H9 (cell line): ENCODE data around the gene UNK. TPM values are rescaled to one million over a fixed set of nuclear protein-coding genes. Genes with fewer than 3 reads are reported as not detected.

Experiments used
- DNase-seq: peaks from one replicate; pipeline ENCODE4 v3.0.0-alpha.2; 2017
- H2AFZ ChIP-seq: one replicate; pipeline ENCODE4 v1.6.1; 2013; ENCODE audit warnings: mild to moderate bottlenecking, low read length, control low read depth, moderate library complexity
- H2AK5ac ChIP-seq: 2 replicates; pipeline ENCODE4 v1.6.1; 2013; ENCODE audit warnings: low read length, control low read depth, mixed read lengths; ENCODE audit not compliant: insufficient read length
- H2BK120ac ChIP-seq: one replicate; pipeline ENCODE4 v1.6.1; 2013; ENCODE audit warnings: low read depth, mild to moderate bottlenecking, low read length, control low read depth, inconsistent platforms; ENCODE audit not compliant: poor library complexity, severe bottlenecking
- H2BK12ac ChIP-seq: 2 replicates; pipeline ENCODE4 v1.6.1; 2013; ENCODE audit warnings: low read length, control low read depth, mixed read lengths, low read depth; ENCODE audit not compliant: insufficient read length
- H2BK15ac ChIP-seq: 2 replicates; pipeline ENCODE4 v1.6.1; 2013; ENCODE audit warnings: low read depth, low read length, control low read depth
- H2BK20ac ChIP-seq: one replicate; pipeline ENCODE4 v1.6.1; 2013; ENCODE audit warnings: low read depth, mild to moderate bottlenecking, low read length, control low read depth, inconsistent platforms; ENCODE audit not compliant: poor library complexity, severe bottlenecking
- H2BK5ac ChIP-seq: 2 replicates; pipeline ENCODE4 v1.6.1; 2013; ENCODE audit warnings: low read length, control low read depth, mixed read lengths; ENCODE audit not compliant: insufficient read length
- H3K14ac ChIP-seq: 2 replicates; pipeline ENCODE4 v1.6.1; 2013; ENCODE audit warnings: low read length, control low read depth; ENCODE audit not compliant: insufficient read depth
- H3K18ac ChIP-seq: 2 replicates; pipeline ENCODE4 v1.6.1; 2013; ENCODE audit warnings: low read depth, mild to moderate bottlenecking, mixed read lengths, low read length, control low read depth; ENCODE audit not compliant: insufficient read length
- H3K23ac ChIP-seq: 2 replicates; pipeline ENCODE4 v1.6.1; 2013; ENCODE audit warnings: low read length, control low read depth, mixed read lengths, low read depth; ENCODE audit not compliant: insufficient read length
- H3K23me2 ChIP-seq: 2 replicates; pipeline ENCODE4 v1.6.1; 2013; ENCODE audit warnings: low read depth, mild to moderate bottlenecking, mixed read lengths, low read length, control low read depth; ENCODE audit not compliant: insufficient read length, poor library complexity, severe bottlenecking
- H3K27ac ChIP-seq: 2 replicates; pipeline ENCODE4 v1.5.1; 2013; ENCODE audit warnings: low read length, control low read depth, mixed read lengths, low read depth; ENCODE audit not compliant: insufficient read length
- H3K27me3 ChIP-seq: 2 replicates; pipeline ENCODE4 v1.6.1; 2013; ENCODE audit warnings: low read length, control low read depth, inconsistent platforms; ENCODE audit not compliant: insufficient read depth
- H3K4ac ChIP-seq: 2 replicates; pipeline ENCODE4 v1.6.1; 2013; ENCODE audit warnings: low read depth, mild to moderate bottlenecking, control low read depth, inconsistent platforms, low read length, moderate library complexity
- H3K4me1 ChIP-seq: 2 replicates; pipeline ENCODE4 v1.6.1; 2013; ENCODE audit warnings: low read length, control low read depth, inconsistent platforms; ENCODE audit not compliant: insufficient read depth
- H3K4me2 ChIP-seq: 2 replicates; pipeline ENCODE4 v1.6.1; 2013; ENCODE audit warnings: low read length, control low read depth, mixed read lengths; ENCODE audit not compliant: insufficient read length, insufficient read depth
- H3K56ac ChIP-seq: 2 replicates; pipeline ENCODE4 v1.6.1; 2013; ENCODE audit warnings: low read depth, mild to moderate bottlenecking, mixed read lengths, low read length, control low read depth; ENCODE audit not compliant: insufficient read length
- H3K79me1 ChIP-seq: 2 replicates; pipeline ENCODE4 v1.6.1; 2013; ENCODE audit warnings: low read depth, mild to moderate bottlenecking, moderate library complexity, low read length, control low read depth, inconsistent platforms; ENCODE audit not compliant: insufficient read depth, poor library complexity, severe bottlenecking
- H3K79me2 ChIP-seq: 2 replicates; pipeline ENCODE4 v1.6.1; 2013; ENCODE audit warnings: low read length, control low read depth, inconsistent platforms; ENCODE audit not compliant: insufficient read depth
- H3K9ac ChIP-seq: 2 replicates; pipeline ENCODE4 v1.6.1; 2013; ENCODE audit warnings: low read length, control low read depth, mixed read lengths; ENCODE audit not compliant: insufficient read length; ENCODE audit errors: extremely low read depth
- H3K9me3 ChIP-seq: one replicate; pipeline ENCODE4 v1.6.1; 2013; ENCODE audit warnings: low read depth, low read length, inconsistent platforms; ENCODE audit not compliant: control insufficient read depth
- H3T11ph ChIP-seq: one replicate; pipeline ENCODE4 v1.6.1; 2013; ENCODE audit warnings: mild to moderate bottlenecking, low read length, control low read depth, inconsistent platforms
- H4K20me1 ChIP-seq: one replicate; pipeline ENCODE4 v1.6.1; 2013; ENCODE audit not compliant: control insufficient read depth, insufficient read length, insufficient read depth
- H4K5ac ChIP-seq: 2 replicates; pipeline ENCODE4 v1.6.1; 2013; ENCODE audit warnings: low read depth, mild to moderate bottlenecking, mixed read lengths, low read length, control low read depth; ENCODE audit not compliant: insufficient read length
- H4K8ac ChIP-seq: replicated peaks from 2 replicates; pipeline ENCODE4 v1.6.1; 2013; ENCODE audit warnings: low read length, control low read depth, mixed read lengths, low read depth; ENCODE audit not compliant: insufficient read length
- H4K91ac ChIP-seq: 2 replicates; pipeline ENCODE4 v1.6.1; 2013; ENCODE audit warnings: low read depth, mild to moderate bottlenecking, moderate library complexity, mixed read lengths, low read length, control low read depth; ENCODE audit not compliant: insufficient read length
- H3K27ac Mint-ChIP-seq, 3 experiments: 2 replicates in 2 of 3; 3 replicates in 1 of 3; pipeline ENCODE4 v1.8.0; 2020 to 2021; ENCODE audit warnings: mixed read lengths in 3 of 3, mild to moderate bottlenecking in 1 of 3, moderate library complexity in 1 of 3
- H3K27me3 Mint-ChIP-seq: 2 replicates; pipeline ENCODE4 v1.8.0; 2021; ENCODE audit warnings: low read depth, mild to moderate bottlenecking, moderate library complexity, mixed read lengths
- H3K36me3 Mint-ChIP-seq, 3 experiments: 2 replicates in 2 of 3; 3 replicates in 1 of 3; pipeline ENCODE4 v1.8.0; 2020 to 2021; ENCODE audit warnings: low read depth in 3 of 3, mixed read lengths in 3 of 3; ENCODE audit not compliant: insufficient read depth in 1 of 3
- H3K4me1 Mint-ChIP-seq, 2 experiments: 2 replicates each; pipeline ENCODE4 v1.8.0; 2020; ENCODE audit warnings: mixed read lengths in 2 of 2
- H3K4me3 Mint-ChIP-seq, 2 experiments: 2 replicates in 1 of 2; 3 replicates in 1 of 2; pipeline ENCODE4 v1.8.0; 2020 to 2021; ENCODE audit warnings: mild to moderate bottlenecking in 2 of 2, mixed read lengths in 2 of 2, moderate library complexity in 1 of 2
- H3K9me3 Mint-ChIP-seq, 2 experiments: 2 replicates in 1 of 2; 3 replicates in 1 of 2; pipeline ENCODE4 v1.8.0; 2020; ENCODE audit warnings: mild to moderate bottlenecking in 2 of 2, mixed read lengths in 2 of 2, moderate library complexity in 1 of 2
- CTCF ChIP-seq: fragments of 200-600 bp; sonication (generic); conservative IDR thresholded peaks from 3 replicates; pipeline ENCODE4 v1.8.0; 2021; ENCODE audit warnings: antibody characterized with exemption, mild to moderate bottlenecking
- WGBS: extraction: QIAGEN DNeasy Blood & Tissue Kit; methylation state at CpG from one replicate; pipeline ENCODE4 v1.1.7; 2013; ENCODE audit warnings: missing lambda C conversion rate, low lambda C conversion rate, mixed read lengths; ENCODE audit not compliant: insufficient read length; ENCODE audit errors: extremely low coverage; 5-methylcytosine and 5-hydroxymethylcytosine counted together
- total RNA-seq: library from RNA; stranded (reverse); gene quantifications from 2 replicates; pipeline ENCODE4 v1.2.1, GENCODE V29; 2021

Gene UNK
- total RNA-seq, 1 experiment from 2014 or later = 36.4 TPM

DNA sequence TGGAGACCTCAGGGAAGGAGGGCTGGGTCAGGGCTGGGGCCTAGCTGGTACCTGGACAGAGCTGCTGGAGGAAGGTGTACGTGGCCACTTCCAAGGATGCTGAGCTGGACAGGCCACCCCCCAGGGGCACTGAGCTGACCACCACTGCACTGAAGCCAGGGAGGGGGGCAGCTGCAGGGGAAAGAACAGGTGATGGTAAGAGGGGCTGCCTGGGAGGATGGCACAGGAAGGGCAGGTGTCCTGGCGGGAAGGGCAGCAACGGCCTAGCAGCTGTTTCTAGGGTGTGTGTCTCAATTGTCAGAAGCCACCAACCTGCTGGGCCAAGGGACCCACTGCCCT, 21.4 kb upstream of the UNK start:
- no peaks in the 10 kb centered on the region for H3K9me3 Mint-ChIP-seq
- H3K23ac ChIP-seq = no peak overlapping the region
- no peak overlapping the region for H3K14ac ChIP-seq
- H3K4me1 ChIP-seq = no peaks in the 10 kb centered on the region
- H3K4me3 Mint-ChIP-seq = no peak overlapping the region; a peak in 1 of 5 replicates
- H3K79me1 ChIP-seq = no peaks in the 10 kb centered on the region
- H3K27me3 Mint-ChIP-seq = peaks cover 2% of the 10 kb centered on the region; the same call in 1 of the 2 replicates
- peaks cover 11 to 18% of the 10 kb centered on the region in 2 experiments for H3K4me1 Mint-ChIP-seq
- TF ChIP-seq CTCF = no peak
- H2BK20ac ChIP-seq = no peak overlapping the region
- H4K8ac ChIP-seq = no peak overlapping the region
- no peak overlapping the region for H2BK15ac ChIP-seq
- no peak overlapping the region for H4K91ac ChIP-seq
- no peak overlapping the region for H2BK120ac ChIP-seq
- DNase-seq = no peak
- no peak overlapping the region for H3K4me2 ChIP-seq
- peaks cover 11% of the 10 kb centered on the region for H3K23me2 ChIP-seq
- no peak overlapping the region for H2AFZ ChIP-seq
- no peak overlapping the region for H3K18ac ChIP-seq
- no peaks in the 10 kb centered on the region for H3K9me3 ChIP-seq
- no peak overlapping the region for H3K4ac ChIP-seq
- no peak overlapping the region for H3T11ph ChIP-seq
- H2BK12ac ChIP-seq = no peak overlapping the region
- no peak overlapping the region for H3K9ac ChIP-seq
- no peak overlapping the region for H4K5ac ChIP-seq
- no peaks in the 10 kb centered on the region for H3K79me2 ChIP-seq
- no peak overlapping the region for H2BK5ac ChIP-seq
- no peak overlapping the region for H2AK5ac ChIP-seq
- no peaks in the 10 kb centered on the region for H4K20me1 ChIP-seq
- H3K56ac ChIP-seq = no peak overlapping the region
- H3K27ac ChIP-seq = no peak overlapping the region
- peaks cover 0 to 6% (median 2%) of the 10 kb centered on the region in 3 experiments; a peak in 4 of 7 replicates for H3K36me3 Mint-ChIP-seq
- WGBS = no CpG with 5 or more reads among the region's 3 CpGs
- H3K27me3 ChIP-seq = no peaks in the 10 kb centered on the region
- H3K27ac Mint-ChIP-seq = no peak overlapping the region
